Epidermal melanocyte (primary cell): ENCODE measurements around the gene NEGR1.

ENCODE experiments used
- DNase-seq: peaks from one replicate; pipeline ENCODE4 v3.0.0; 2011; ENCODE audit warnings: low spot score; ENCODE audit not compliant: insufficient read length

NEGR1 gene

DNA sequence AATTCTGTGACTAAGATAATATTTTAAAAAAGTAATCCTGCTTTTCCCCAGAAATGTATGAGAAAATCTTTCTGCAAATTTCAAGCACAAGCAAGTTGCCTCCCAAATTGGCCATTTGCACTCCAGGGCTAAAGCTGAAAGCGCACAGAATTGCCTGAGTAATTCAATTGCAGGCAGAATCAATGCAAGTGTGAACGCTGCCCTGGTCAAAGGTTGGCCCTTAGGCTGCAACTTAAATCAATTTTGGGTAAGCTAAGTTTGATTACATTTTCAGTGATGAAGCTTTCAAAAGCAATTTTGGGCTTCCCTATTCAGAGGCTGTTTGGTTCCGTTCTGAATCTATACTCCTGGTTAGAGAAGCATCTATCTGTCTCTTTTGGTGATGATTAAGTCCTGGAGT lies 699.7 kb downstream of the NEGR1 start:
- no peak for DNase-seq

DNA sequence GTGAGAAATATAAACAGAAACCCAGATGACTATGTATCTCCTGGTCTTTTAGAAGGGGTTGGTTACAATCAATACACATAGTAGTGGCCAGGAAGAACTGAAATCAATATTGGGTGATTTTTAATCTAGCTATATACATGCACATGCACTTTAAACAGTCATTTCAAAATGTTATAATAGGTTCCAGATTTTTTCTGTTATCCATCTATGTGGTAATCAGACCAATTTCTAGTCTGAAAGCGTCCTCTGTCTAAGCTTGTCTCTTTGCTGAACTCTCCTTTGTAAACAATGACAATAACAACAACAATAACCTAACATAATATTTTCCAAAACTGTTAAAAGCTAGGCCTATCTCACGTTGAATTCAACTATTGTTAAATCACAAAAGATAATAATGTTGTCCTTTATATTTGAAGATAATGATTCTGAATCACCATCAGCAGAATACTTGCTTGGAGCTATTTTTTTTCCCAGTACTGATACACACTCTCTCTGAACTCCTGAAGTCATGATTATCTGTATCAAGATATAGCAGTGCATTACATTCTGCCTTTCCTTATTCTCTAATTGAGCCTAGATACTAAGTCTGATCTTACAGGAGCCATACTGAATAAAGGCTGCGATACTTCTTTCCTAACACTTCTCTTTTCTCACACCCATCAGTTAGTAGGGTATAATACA lies 704.7 kb downstream of the NEGR1 start:
- DNase-seq, result no peak

DNA sequence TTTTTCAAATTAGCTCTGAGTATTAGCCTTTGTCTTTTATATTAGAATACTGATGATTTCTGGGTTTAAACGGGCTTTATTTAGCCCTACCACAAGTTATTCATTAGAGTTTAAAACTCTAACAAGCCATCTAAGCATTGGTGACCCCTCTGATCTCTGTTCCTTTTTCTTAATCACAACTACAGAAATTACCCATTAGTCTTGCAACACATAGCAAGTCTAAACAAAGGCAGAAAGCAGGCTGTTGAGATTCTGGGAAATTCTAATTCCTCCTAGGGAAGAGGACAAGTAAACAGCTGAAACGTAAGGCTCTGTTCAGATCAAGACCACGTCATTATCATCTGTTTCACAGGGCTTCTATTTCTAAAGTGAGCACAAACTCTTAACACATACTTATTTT lies 710.3 kb downstream of the NEGR1 start:
- DNase-seq, result no peak

DNA sequence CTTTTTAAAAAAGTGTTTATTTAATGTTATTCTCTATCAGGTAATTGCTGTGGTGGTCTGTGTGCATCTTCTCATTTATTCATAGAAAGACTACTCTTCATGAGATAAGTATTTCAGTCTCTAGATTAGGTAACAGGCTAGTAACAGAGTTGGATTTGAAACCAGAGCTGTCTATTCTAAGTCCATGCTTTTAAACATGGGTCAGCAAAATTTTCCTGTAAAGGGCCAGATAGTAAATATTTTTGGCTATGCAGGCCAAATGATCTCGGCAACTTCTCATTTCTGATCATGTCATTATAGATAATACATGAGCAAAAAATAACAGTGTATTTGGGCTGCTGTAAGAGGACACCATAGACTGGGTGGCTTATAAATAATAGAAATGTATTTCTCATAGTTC lies 715.9 kb downstream of the NEGR1 start:
- DNase-seq, result no peak

GRCh38 chr1:71565831-71566230 lies 716.5 kb downstream of the NEGR1 start:
- no peak for DNase-seq

- DNase-seq, result no peak
These were observed 717.1 kb downstream of the NEGR1 start for GRCh38 chr1:71565262-71565661.

DNA sequence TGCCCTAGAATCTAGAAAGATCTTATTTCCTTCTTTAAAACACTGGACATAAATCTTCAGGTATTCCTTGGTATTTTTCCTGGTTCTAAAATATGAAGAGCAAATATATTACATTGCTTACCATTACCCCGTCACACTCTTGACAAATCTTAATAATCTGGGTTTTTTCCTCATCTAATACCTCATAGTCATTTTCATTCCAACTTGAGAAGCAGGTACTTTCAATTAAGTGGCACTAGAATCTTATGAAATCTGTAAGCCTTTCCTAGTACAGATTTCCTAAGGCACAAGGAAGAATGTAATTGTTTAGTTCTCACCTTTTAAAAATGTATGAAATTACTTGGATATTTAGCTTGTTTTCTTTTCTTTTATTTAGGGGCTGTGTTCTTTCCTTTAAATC lies 720.0 kb downstream of the NEGR1 start:
- DNase-seq, result no peak

DNA sequence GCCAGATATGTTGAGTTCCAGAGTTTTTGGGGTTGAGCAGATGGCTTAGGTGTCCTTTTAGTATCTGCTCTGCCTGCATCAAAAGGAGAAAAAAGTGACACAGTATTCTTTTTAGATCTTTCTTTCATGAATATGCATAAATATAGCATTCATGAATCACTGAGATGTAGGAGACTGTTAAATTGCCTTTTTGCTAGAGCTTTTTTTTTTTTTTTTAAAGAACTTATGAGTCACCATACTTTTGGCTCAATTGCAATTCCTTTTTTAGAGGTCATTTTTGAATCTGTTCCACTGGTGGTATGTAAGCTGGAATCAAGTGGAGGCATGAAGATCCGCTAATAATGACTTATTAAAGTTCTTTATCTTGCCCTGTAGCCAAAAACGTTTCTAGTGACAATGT lies 720.6 kb downstream of the NEGR1 start:
- DNase-seq, result no peak

- DNase-seq, result no peak
These were observed 721.1 kb downstream of the NEGR1 start for GRCh38 chr1:71561206-71561605.

- DNase-seq, result no peak
These were observed 722.5 kb downstream of the NEGR1 start for GRCh38 chr1:71559880-71560279.

- no peak for DNase-seq
These were observed 725.2 kb downstream of the NEGR1 start for GRCh38 chr1:71557138-71557537.

GRCh38 chr1:71548398-71548890 lies 733.9 kb downstream of the NEGR1 start:
- DNase-seq, result no peak

GRCh38 chr1:71542155-71542554 lies 740.2 kb downstream of the NEGR1 start:
- DNase-seq, result no peak

DNA sequence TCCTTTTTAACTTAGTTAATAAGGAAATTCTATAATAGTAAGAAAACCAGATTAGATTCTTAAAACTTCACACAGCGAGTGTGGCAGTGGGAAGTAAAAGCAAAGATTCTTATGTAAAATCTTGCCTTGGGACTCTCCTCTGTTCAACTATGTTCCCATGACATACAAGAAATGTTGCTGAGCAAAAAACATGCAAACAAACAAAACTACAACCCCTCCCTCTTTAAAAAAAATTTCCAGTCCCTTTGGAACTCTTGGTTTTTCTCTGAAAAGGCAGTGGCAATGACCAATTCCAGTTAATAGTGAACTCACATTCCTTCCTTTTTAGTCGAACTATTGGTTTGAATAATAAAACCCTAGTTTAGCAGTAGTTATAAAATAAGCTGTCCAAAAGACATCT lies 748.4 kb downstream of the NEGR1 start:
- DNase-seq, result no peak

DNA sequence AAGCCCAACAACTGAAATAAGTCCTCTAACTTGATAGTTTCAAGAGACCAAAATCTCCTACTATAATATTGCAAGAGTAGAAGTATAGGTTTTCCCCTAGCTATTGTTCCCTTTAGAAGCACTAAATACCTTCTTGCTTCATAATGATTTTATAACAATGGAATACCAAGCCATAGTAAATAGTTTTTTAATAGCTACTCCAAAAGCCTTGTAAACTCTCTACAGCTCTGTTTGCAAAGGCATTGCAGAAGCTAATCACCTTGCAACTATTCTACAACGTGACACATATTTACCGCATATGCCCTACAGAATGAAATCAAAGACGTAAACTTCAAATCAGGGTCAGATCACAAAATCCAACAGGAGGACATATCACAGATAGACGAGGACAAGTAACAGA lies 750.0 kb downstream of the NEGR1 start:
- DNase-seq, result no peak

GRCh38 chr1:71526824-71527223 lies 755.5 kb downstream of the NEGR1 start:
- no peak for DNase-seq

- no peak for DNase-seq
These were observed 759.6 kb downstream of the NEGR1 start for GRCh38 chr1:71522721-71523120.

DNA sequence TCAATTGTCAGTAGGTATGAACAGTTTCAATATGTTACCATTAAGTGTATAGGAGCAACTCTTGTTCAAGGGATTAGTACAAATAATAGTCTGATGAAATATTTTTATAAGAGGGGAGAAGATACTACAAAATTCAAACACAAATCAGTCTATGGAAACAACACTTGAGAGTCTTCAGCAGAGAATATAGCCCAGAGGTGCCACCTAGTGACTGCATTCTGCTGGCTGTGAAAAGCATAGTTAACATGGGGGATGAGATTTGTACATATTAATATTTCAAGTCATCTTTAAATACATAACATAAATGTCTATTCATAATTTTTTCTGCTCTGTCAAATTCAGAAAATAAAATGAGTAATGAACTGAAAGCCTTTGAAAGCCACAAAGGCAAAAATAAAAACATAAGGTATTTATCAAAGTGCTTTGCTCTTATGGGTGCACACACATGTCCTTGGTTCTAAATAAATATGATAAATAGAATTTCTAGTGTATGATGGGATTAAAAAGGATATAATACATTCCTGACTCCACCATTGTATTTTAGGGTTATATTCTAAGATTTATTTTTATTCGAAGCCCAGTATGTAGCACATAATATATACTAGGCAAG lies 760.6 kb downstream of the NEGR1 start:
- DNase-seq, result no peak

GRCh38 chr1:71511505-71511904 lies 770.8 kb downstream of the NEGR1 start:
- no peak for DNase-seq

DNA sequence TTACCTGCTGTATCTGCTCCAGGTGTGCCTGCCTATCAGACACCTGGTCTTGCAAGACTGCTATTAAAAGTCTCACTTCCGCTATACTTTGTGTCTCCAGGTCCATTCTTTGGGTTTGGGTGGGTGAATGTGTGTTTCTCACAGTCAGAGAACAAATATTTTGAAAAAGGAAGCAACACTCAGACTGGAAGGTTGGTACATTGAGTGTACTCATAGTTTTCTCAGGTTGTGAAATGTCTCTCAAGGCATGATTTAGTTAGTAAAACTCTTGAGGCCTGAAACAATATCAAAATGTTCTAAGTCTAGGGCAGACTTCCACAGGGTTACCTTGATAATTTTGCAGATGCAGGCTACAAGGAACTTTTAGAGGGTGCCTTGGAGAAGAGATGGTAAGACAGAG lies 771.6 kb downstream of the NEGR1 start:
- DNase-seq, result no peak

DNA sequence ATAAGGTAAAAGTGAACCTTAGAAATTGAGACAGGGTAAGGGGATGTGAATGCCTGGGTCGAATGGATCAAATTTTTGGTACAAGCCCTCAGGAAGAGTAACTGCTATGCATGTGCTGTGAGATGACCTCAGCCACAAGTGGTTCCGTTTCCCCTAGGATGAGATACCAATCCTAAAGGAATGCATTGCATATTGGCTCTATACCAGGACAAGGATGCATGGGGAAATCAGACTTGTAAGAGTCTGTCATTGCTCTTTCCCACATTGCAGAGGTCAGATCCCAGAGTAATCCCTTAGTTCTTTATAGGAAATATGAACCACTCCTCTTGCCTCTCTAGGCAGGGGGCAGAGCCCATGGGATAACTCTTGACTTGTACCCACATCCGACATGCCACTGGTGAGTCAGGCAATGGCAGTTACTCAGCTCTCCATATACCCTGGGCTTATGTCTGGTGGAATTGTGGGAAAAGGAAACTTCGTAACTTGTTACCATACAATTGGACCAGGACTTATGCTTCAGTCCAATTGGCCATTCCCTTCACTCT lies 773.2 kb downstream of the NEGR1 start:
- DNase-seq, result no peak

DNA sequence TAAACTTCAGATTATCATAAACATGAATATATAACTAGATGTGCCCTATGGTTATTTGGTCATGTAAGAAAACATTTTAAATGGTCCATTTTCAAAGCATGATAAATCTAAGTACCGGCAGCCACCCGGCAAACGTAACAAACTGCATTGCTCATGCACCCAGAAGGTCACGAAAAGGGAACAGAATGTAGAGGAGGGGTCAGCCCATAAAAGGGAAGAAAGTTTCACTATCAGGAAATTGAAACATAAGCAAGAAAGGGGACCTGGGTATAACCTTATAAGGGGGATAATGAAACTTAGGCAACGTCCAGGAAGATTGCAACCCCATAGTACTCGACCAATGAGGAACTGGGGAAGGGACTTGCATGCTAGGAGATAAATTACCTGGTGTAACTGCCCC lies 780.3 kb downstream of the NEGR1 start:
- no peak for DNase-seq

- DNase-seq, result no peak
These were observed 783.8 kb downstream of the NEGR1 start for GRCh38 chr1:71498542-71498941.
